Body of pancreas (tissue), 4 donors: Measurements from ENCODE around the gene PTPRM. TPM values are rescaled to one million over a fixed set of nuclear protein-coding genes. Genes with fewer than 3 reads are reported as not detected.

Source experiments
- ATAC-seq: fragments of 150-250 bp; one replicate; pipeline ENCODE4 v1.9.1; 2016
- DNase-seq, 4 donors: peaks; one replicate each; pipeline ENCODE4 v3.0.0-alpha.2; 2019
- H3K27ac ChIP-seq, 4 donors: fragments of 200-600 bp; sonication (generic); 1 replicate in 3 of 4; 2 replicates in 1 of 4; pipeline versions ENCODE4 v1.5.1 to v1.6.1; 2016 to 2019; ENCODE audit warnings: mild to moderate bottlenecking in 1 of 4, mixed read lengths in 1 of 4, moderate library complexity in 1 of 4
- H3K27me3 ChIP-seq, 2 donors: fragments of 200-600 bp; sonication (generic); one replicate each; pipeline ENCODE4 v1.6.0; 2016; ENCODE audit warnings: mild to moderate bottlenecking in 1 of 2
- H3K36me3 ChIP-seq, 2 donors: fragments of 200-600 bp; sonication (generic); replicated peaks in 1 of 2; 2 replicates each; pipeline ENCODE4 v1.5.1; 2016; ENCODE audit warnings: low read depth in 2 of 2; ENCODE audit not compliant: insufficient read depth in 1 of 2
- H3K4me1 ChIP-seq: fragments of 200-600 bp; sonication (generic); one replicate; pipeline ENCODE4 v1.6.0; 2016
- H3K4me3 ChIP-seq, 2 donors: fragments of 200-600 bp; sonication (generic); 1 replicate in 1 of 2; 2 replicates in 1 of 2; pipeline ENCODE4 v1.5.1; 2016 to 2019
- H3K9me3 ChIP-seq, 3 donors: fragments of 200-600 bp; sonication (generic); 1 replicate in 2 of 3; 2 replicates in 1 of 3; pipeline ENCODE4 v1.5.1; 2016
- CTCF ChIP-seq, 7 experiments: fragments of 450-650 bp in 4 of 7; fragments of 200-600 bp in 3 of 7; sonication (generic) in 3 of 7; IDR thresholded peaks; one replicate each; pipeline ENCODE4 v1.5.1; 2016 to 2019; ENCODE audit warnings: antibody characterized with exemption in 7 of 7
- POLR2A ChIP-seq, 3 donors: fragments of 450-650 bp; IDR thresholded peaks; one replicate each; pipeline ENCODE4 v1.6.1; 2016; ENCODE audit warnings: antibody characterized with exemption in 3 of 3, mild to moderate bottlenecking in 2 of 3
- whole genome bisulfite sequencing, 2 donors: methylation state at CpG; one replicate each; pipeline ENCODE4 v1.1.5; 2017; 5-methylcytosine and 5-hydroxymethylcytosine counted together
- intact Hi-C: fragments of 100-400 bp; cut with DNase I; formaldehyde crosslinking; loops from one replicate; pipeline ENCODE4 v1.15.1; 2023
- total RNA-seq, 2 donors: library from RNA; depleted of rRNA; stranded (reverse); fragments of >200 nt; gene quantifications; one replicate each; pipeline ENCODE4 v1.1.0, GENCODE V29; 2016

Gene PTPRM
- total RNA-seq, 2 donors from 2014 or later, result 38.2 to 48.0 TPM

GRCh38 chr18:7608781-7609201 is 41.7 kb downstream of the PTPRM start:
- intact Hi-C loops, result no loop called here
- H3K36me3 ChIP-seq, result no peaks in the 10 kb centered on the region
- no peak overlapping the region for H3K27ac ChIP-seq
- WGBS, 2 donors, result 59 to 69% methylated on average over 2 of the region's 2 CpGs
- peaks cover 6% of the 10 kb centered on the region for H3K4me1 ChIP-seq
- no peak overlapping the region for H3K4me3 ChIP-seq
- H3K9me3 ChIP-seq, result no peaks in the 10 kb centered on the region
- ATAC-seq, result no peak
- no peak for DNase-seq
- TF ChIP-seq CTCF (IDR thresholded peaks at IDR 0.05), result no peak
- no peak for TF ChIP-seq POLR2A (IDR thresholded peaks at IDR 0.05)
- H3K27me3 ChIP-seq, result no peaks in the 10 kb centered on the region

GRCh38 chr18:7609617-7610016 is 42.5 kb downstream of the PTPRM start:
- Histone ChIP-seq H3K4me3 (no peak overlapping the region), H3K27me3 (no peaks in the 10 kb centered on the region), H3K27ac (no peak overlapping the region), H3K9me3 (no peaks in the 10 kb centered on the region), H3K36me3 (no peaks in the 10 kb centered on the region), H3K4me1 (peaks cover 15% of the 10 kb centered on the region)
- TF ChIP-seq POLR2A (IDR thresholded peaks at IDR 0.05) (no peak), CTCF (IDR thresholded peaks at IDR 0.05) (no peak)
- ATAC-seq, result no peak
- no peak for DNase-seq
- intact Hi-C loops, result no loop called here
- WGBS, 2 donors, result 70 to 93% methylated on average over 1 of the region's 1 CpG

GRCh38 chr18:7614042-7614441 is 46.9 kb downstream of the PTPRM start:
- Histone ChIP-seq H3K27me3 (no peaks in the 10 kb centered on the region), H3K4me1 (peaks cover 30% of the 10 kb centered on the region), H3K9me3 (no peaks in the 10 kb centered on the region), H3K36me3 (no peaks in the 10 kb centered on the region), H3K27ac (no peak overlapping the region), H3K4me3 (no peak overlapping the region)
- TF ChIP-seq POLR2A (IDR thresholded peaks at IDR 0.05) (no peak), CTCF (IDR thresholded peaks at IDR 0.05) (no peak)
- no peak for ATAC-seq
- no peak for DNase-seq
- intact Hi-C loops, result no loop called here
- 48 to 50% methylated on average over 4 of the region's 4 CpGs for WGBS, 2 donors

GRCh38 chr18:7615840-7616239 is 48.7 kb downstream of the PTPRM start:
- Histone ChIP-seq H3K27me3 (no peaks in the 10 kb centered on the region), H3K4me3 (no peak overlapping the region), H3K4me1 (peaks cover 30% of the 10 kb centered on the region), H3K9me3 (no peaks in the 10 kb centered on the region), H3K36me3 (no peaks in the 10 kb centered on the region), H3K27ac (no peak overlapping the region)
- WGBS, 2 donors, result 95 to 96% methylated on average over 4 to 9 of the region's 9 CpGs
- no peak for ATAC-seq
- intact Hi-C loops, result no loop called here
- TF ChIP-seq POLR2A (IDR thresholded peaks at IDR 0.05) (no peak), CTCF (IDR thresholded peaks at IDR 0.05) (no peak)
- no peak for DNase-seq

GRCh38 chr18:7616661-7617060 is 49.5 kb downstream of the PTPRM start:
- peaks cover 30% of the 10 kb centered on the region for H3K4me1 ChIP-seq
- DNase-seq (peak in 3 of 4 donors; percentile 25 to 34 (median 32)), ATAC-seq (no peak)
- TF ChIP-seq CTCF (IDR thresholded peaks at IDR 0.05), result no peak
- no peak for TF ChIP-seq POLR2A (IDR thresholded peaks at IDR 0.05)
- H3K27ac ChIP-seq, result no peak overlapping the region
- intact Hi-C loops, result no loop called here
- no peaks in the 10 kb centered on the region for H3K9me3 ChIP-seq
- no peaks in the 10 kb centered on the region for H3K27me3 ChIP-seq
- 65 to 79% methylated on average over 4 of the region's 4 CpGs for WGBS, 2 donors
- H3K36me3 ChIP-seq, result no peaks in the 10 kb centered on the region
- no peak overlapping the region for H3K4me3 ChIP-seq
